HL-60 (cell line): Measurements from ENCODE around the gene NPPC.

Experiments
- GABPA ChIP-seq: IDR thresholded peaks from 2 replicates; pipeline ENCODE4 v1.6.1; 2012; ENCODE audit warnings: low read depth
- POLR2AphosphoS5 ChIP-seq: IDR thresholded peaks from 2 replicates; pipeline ENCODE4 v1.6.1; 2012; ENCODE audit warnings: low read depth
- SPI1 ChIP-seq: IDR thresholded peaks from 2 replicates; pipeline ENCODE4 v1.6.1; 2012; ENCODE audit warnings: low read depth, mild to moderate bottlenecking, borderline replicate concordance
- TF ChIP-seq, protein P1 (sequence below): IDR thresholded peaks from 2 replicates; pipeline ENCODE4 v1.6.1; 2012; ENCODE audit warnings: low read depth; ENCODE audit not compliant: insufficient replicate concordance
- TF ChIP-seq, protein P2 (sequence below): IDR thresholded peaks from one replicate; pipeline ENCODE4 v1.5.1; 2011; ENCODE audit warnings: low read length, control low read depth, inconsistent platforms; ENCODE audit not compliant: insufficient read depth

DNA sequence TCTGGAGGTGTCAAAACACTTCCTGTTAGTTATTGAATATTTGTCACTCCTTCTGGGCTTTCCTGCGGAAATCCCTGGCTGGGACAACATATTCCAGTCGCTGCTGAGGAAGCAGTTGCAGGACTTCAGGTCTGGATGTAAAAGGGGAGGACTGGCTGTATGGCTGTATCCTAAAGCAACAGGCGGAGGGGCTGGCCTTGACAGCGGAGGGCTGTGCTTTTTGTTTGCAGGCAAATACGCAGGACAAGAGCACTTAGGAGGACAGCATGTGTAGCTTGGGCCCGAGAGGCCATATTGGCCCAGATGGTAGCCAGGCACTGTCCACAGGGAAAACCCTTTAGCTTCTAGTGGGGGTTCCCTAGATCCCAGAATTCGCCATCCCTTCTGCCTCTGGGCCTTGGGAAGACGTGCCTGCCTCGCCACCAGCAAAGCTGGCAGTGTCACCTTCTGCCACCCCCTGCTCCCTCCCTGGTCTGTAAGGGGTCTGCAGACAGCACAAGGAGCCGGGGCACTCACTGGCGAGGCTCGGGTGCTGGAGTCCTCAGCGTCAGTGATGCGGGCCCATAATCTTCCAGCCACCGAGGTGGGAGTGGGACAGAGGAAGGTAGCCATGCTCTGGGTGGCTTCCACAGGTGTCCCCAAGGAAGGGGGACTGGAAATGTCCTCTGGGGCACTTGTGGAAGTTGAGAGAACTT, 6.7 kb downstream of the NPPC start:
- TF ChIP-seq, protein P1, sequence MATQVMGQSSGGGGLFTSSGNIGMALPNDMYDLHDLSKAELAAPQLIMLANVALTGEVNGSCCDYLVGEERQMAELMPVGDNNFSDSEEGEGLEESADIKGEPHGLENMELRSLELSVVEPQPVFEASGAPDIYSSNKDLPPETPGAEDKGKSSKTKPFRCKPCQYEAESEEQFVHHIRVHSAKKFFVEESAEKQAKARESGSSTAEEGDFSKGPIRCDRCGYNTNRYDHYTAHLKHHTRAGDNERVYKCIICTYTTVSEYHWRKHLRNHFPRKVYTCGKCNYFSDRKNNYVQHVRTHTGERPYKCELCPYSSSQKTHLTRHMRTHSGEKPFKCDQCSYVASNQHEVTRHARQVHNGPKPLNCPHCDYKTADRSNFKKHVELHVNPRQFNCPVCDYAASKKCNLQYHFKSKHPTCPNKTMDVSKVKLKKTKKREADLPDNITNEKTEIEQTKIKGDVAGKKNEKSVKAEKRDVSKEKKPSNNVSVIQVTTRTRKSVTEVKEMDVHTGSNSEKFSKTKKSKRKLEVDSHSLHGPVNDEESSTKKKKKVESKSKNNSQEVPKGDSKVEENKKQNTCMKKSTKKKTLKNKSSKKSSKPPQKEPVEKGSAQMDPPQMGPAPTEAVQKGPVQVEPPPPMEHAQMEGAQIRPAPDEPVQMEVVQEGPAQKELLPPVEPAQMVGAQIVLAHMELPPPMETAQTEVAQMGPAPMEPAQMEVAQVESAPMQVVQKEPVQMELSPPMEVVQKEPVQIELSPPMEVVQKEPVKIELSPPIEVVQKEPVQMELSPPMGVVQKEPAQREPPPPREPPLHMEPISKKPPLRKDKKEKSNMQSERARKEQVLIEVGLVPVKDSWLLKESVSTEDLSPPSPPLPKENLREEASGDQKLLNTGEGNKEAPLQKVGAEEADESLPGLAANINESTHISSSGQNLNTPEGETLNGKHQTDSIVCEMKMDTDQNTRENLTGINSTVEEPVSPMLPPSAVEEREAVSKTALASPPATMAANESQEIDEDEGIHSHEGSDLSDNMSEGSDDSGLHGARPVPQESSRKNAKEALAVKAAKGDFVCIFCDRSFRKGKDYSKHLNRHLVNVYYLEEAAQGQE, result no peak
- TF ChIP-seq, protein P2, sequence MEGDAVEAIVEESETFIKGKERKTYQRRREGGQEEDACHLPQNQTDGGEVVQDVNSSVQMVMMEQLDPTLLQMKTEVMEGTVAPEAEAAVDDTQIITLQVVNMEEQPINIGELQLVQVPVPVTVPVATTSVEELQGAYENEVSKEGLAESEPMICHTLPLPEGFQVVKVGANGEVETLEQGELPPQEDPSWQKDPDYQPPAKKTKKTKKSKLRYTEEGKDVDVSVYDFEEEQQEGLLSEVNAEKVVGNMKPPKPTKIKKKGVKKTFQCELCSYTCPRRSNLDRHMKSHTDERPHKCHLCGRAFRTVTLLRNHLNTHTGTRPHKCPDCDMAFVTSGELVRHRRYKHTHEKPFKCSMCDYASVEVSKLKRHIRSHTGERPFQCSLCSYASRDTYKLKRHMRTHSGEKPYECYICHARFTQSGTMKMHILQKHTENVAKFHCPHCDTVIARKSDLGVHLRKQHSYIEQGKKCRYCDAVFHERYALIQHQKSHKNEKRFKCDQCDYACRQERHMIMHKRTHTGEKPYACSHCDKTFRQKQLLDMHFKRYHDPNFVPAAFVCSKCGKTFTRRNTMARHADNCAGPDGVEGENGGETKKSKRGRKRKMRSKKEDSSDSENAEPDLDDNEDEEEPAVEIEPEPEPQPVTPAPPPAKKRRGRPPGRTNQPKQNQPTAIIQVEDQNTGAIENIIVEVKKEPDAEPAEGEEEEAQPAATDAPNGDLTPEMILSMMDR, result no peak
- no peak for TF ChIP-seq GABPA
- TF ChIP-seq POLR2AphosphoS5, result no peak
- TF ChIP-seq SPI1, result no peak
